ENCODE measurements around the gene AQP3.

DNA sequence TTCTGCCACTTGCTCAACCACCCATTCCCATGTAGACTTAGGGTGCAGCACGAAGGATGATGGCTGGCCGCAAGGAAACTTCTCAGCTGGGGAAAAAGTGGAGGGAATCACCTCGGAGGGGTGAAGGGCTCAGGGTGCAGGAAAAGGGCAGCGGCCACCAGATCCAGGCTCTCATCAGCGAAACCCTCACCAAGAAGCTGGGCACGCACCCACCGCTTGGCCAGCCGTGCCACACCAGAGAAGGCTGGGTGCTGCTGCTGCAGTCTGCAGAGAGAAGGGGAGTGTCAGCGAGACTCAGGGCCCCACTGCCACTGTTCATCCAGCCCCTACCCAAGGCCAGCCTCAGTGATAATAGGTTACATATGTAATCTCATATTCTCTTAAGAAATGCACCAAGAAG is 17.7 kb upstream of the AQP3 start:
- TF ChIP-seq, protein P1, sequence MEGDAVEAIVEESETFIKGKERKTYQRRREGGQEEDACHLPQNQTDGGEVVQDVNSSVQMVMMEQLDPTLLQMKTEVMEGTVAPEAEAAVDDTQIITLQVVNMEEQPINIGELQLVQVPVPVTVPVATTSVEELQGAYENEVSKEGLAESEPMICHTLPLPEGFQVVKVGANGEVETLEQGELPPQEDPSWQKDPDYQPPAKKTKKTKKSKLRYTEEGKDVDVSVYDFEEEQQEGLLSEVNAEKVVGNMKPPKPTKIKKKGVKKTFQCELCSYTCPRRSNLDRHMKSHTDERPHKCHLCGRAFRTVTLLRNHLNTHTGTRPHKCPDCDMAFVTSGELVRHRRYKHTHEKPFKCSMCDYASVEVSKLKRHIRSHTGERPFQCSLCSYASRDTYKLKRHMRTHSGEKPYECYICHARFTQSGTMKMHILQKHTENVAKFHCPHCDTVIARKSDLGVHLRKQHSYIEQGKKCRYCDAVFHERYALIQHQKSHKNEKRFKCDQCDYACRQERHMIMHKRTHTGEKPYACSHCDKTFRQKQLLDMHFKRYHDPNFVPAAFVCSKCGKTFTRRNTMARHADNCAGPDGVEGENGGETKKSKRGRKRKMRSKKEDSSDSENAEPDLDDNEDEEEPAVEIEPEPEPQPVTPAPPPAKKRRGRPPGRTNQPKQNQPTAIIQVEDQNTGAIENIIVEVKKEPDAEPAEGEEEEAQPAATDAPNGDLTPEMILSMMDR (IDR thresholded peaks at IDR 0.05; ENCODE audit: low read depth, low read length) = no peak
- TF ChIP-seq EZH2phosphoT487 (IDR thresholded peaks at IDR 0.05; ENCODE audit: low read depth) = no peak

All from OCI-LY3 (cell line).